Body of pancreas (tissue), 4 donors: ENCODE measurements around the gene TMC8. TPM values are rescaled to one million over a fixed set of nuclear protein-coding genes. Genes with fewer than 3 reads are reported as not detected.

Experiments used
- ATAC-seq: fragments of 150-250 bp; one replicate; pipeline ENCODE4 v1.9.1; 2016
- DNase-seq, 4 donors: peaks; one replicate each; pipeline ENCODE4 v3.0.0-alpha.2; 2019
- H3K27ac ChIP-seq, 4 donors: fragments of 200-600 bp; sonication (generic); 1 replicate in 3 of 4; 2 replicates in 1 of 4; pipeline versions ENCODE4 v1.5.1 to v1.6.1; 2016 to 2019; ENCODE audit warnings: mild to moderate bottlenecking in 1 of 4, mixed read lengths in 1 of 4, moderate library complexity in 1 of 4
- H3K27me3 ChIP-seq, 2 donors: fragments of 200-600 bp; sonication (generic); one replicate each; pipeline ENCODE4 v1.6.0; 2016; ENCODE audit warnings: mild to moderate bottlenecking in 1 of 2
- H3K36me3 ChIP-seq, 2 donors: fragments of 200-600 bp; sonication (generic); replicated peaks in 1 of 2; 2 replicates each; pipeline ENCODE4 v1.5.1; 2016; ENCODE audit warnings: low read depth in 2 of 2; ENCODE audit not compliant: insufficient read depth in 1 of 2
- H3K4me1 ChIP-seq: fragments of 200-600 bp; sonication (generic); one replicate; pipeline ENCODE4 v1.6.0; 2016
- H3K4me3 ChIP-seq, 2 donors: fragments of 200-600 bp; sonication (generic); 1 replicate in 1 of 2; 2 replicates in 1 of 2; pipeline ENCODE4 v1.5.1; 2016 to 2019
- H3K9me3 ChIP-seq, 3 donors: fragments of 200-600 bp; sonication (generic); 1 replicate in 2 of 3; 2 replicates in 1 of 3; pipeline ENCODE4 v1.5.1; 2016
- CTCF ChIP-seq, 7 experiments: fragments of 450-650 bp in 4 of 7; fragments of 200-600 bp in 3 of 7; sonication (generic) in 3 of 7; IDR thresholded peaks; one replicate each; pipeline ENCODE4 v1.5.1; 2016 to 2019; ENCODE audit warnings: antibody characterized with exemption in 7 of 7
- POLR2A ChIP-seq, 3 donors: fragments of 450-650 bp; IDR thresholded peaks; one replicate each; pipeline ENCODE4 v1.6.1; 2016; ENCODE audit warnings: antibody characterized with exemption in 3 of 3, mild to moderate bottlenecking in 2 of 3
- WGBS, 2 donors: methylation state at CpG; one replicate each; pipeline ENCODE4 v1.1.5; 2017; 5-methylcytosine and 5-hydroxymethylcytosine counted together
- intact Hi-C: fragments of 100-400 bp; cut with DNase I; formaldehyde crosslinking; loops from one replicate; pipeline ENCODE4 v1.15.1; 2023
- total RNA-seq, 2 donors: library from RNA; depleted of rRNA; stranded (reverse); fragments of >200 nt; gene quantifications; one replicate each; pipeline ENCODE4 v1.1.0, GENCODE V29; 2016

Gene TMC8
- total RNA-seq, 2 donors from 2014 or later = 1.6 to 3.3 TPM

- H3K27ac ChIP-seq = no peak overlapping the region
- no peaks in the 10 kb centered on the region for H3K27me3 ChIP-seq
- no peak for DNase-seq
- no peaks in the 10 kb centered on the region for H3K4me1 ChIP-seq
- ATAC-seq = no peak
- intact Hi-C loops = no loop called here
- peaks cover 0 to 19% of the 10 kb centered on the region in 2 donors for H3K36me3 ChIP-seq
- WGBS, 2 donors = 94 to 100% methylated on average over 1 of the region's 1 CpG
- no peaks in the 10 kb centered on the region for H3K9me3 ChIP-seq
- TF ChIP-seq CTCF (IDR thresholded peaks at IDR 0.05) (no peak), POLR2A (IDR thresholded peaks at IDR 0.05) (no peak)
- H3K4me3 ChIP-seq = no peak overlapping the region
Observed at GRCh38 chr17:78088529-78088928, 42.0 kb upstream of the TMC8 start.

GRCh38 chr17:78089576-78090281 is 40.8 kb upstream of the TMC8 start:
- H3K27me3 ChIP-seq = no peaks in the 10 kb centered on the region
- intact Hi-C loops = no loop called here
- no peak overlapping the region for H3K27ac ChIP-seq
- no peak overlapping the region for H3K4me3 ChIP-seq
- ATAC-seq (no peak), DNase-seq (no peak)
- peaks cover 0 to 25% of the 10 kb centered on the region in 2 donors for H3K36me3 ChIP-seq
- H3K4me1 ChIP-seq = no peaks in the 10 kb centered on the region
- WGBS, 2 donors = 65 to 79% methylated on average over 7 of the region's 7 CpGs
- no peak for TF ChIP-seq POLR2A (IDR thresholded peaks at IDR 0.05)
- no peak for TF ChIP-seq CTCF (IDR thresholded peaks at IDR 0.05)
- H3K9me3 ChIP-seq = no peaks in the 10 kb centered on the region

GRCh38 chr17:78092794-78093324 is 37.7 kb upstream of the TMC8 start:
- intact Hi-C loops = no loop called here
- no peak for TF ChIP-seq POLR2A (IDR thresholded peaks at IDR 0.05)
- TF ChIP-seq CTCF (IDR thresholded peaks at IDR 0.05) = no peak
- no peak overlapping the region for H3K27ac ChIP-seq
- ATAC-seq = no peak
- no peak for DNase-seq
- peaks cover 1 to 30% of the 10 kb centered on the region in 2 donors for H3K36me3 ChIP-seq
- 85 to 86% methylated on average over 6 of the region's 6 CpGs for WGBS, 2 donors
- H3K27me3 ChIP-seq = no peaks in the 10 kb centered on the region
- no peaks in the 10 kb centered on the region for H3K4me1 ChIP-seq
- H3K9me3 ChIP-seq = no peaks in the 10 kb centered on the region
- no peak overlapping the region for H3K4me3 ChIP-seq

GRCh38 chr17:78095035-78095434 is 35.5 kb upstream of the TMC8 start:
- no peak overlapping the region for H3K27ac ChIP-seq
- intact Hi-C loops = no loop called here

More at GRCh38 chr17:78095035-78095434, 35.5 kb upstream of the TMC8 start:
- ATAC-seq = no peak
- Histone ChIP-seq H3K36me3 (peaks cover 13 to 39% of the 10 kb centered on the region in 2 donors), H3K4me3 (no peak overlapping the region), H3K4me1 (no peaks in the 10 kb centered on the region), H3K27me3 (no peaks in the 10 kb centered on the region), H3K9me3 (no peaks in the 10 kb centered on the region)
- TF ChIP-seq POLR2A (IDR thresholded peaks at IDR 0.05) (no peak), CTCF (IDR thresholded peaks at IDR 0.05) (no peak)
- DNase-seq = no peak
- WGBS, 2 donors = 89 to 93% methylated on average over 6 of the region's 6 CpGs
